Gastroesophageal sphincter (tissue), 3 donors: ENCODE measurements around the gene SAA2.

Experiments
- CTCF ChIP-seq, 4 experiments: fragments of 200-600 bp in 2 of 4; fragments of 450-650 bp in 2 of 4; sonication (generic) in 1 of 4; IDR thresholded peaks; one replicate each; pipeline ENCODE4 v1.5.1; 2017 to 2019; ENCODE audit warnings: antibody characterized with exemption in 4 of 4, mild to moderate bottlenecking in 2 of 4, moderate library complexity in 2 of 4
- EP300 ChIP-seq: sonication (generic); formaldehyde crosslinking; IDR thresholded peaks from one replicate; pipeline ENCODE4 v1.6.1; 2017; ENCODE audit warnings: antibody characterized with exemption, mild to moderate bottlenecking
- POLR2A ChIP-seq, 2 donors: fragments of 450-650 bp; IDR thresholded peaks; one replicate each; pipeline ENCODE4 v1.6.1; 2017; ENCODE audit warnings: antibody characterized with exemption in 2 of 2, mild to moderate bottlenecking in 2 of 2, moderate library complexity in 1 of 2

- TF ChIP-seq CTCF (IDR thresholded peaks at IDR 0.05) (no peak), POLR2A (IDR thresholded peaks at IDR 0.05) (no peak), EP300 (no peak)
Observed at GRCh38 chr11:18196532-18196931, 51.9 kb downstream of the SAA2 start.
